NCI-H2196 treated with DMSO at 0.1 percent for 48 hours (cell line): Measurements from ENCODE around the gene KCNH6.

Source experiments
- DNase-seq: peaks from one replicate; lab custom pipeline; 2025; ENCODE audit not compliant: unreplicated experiment; lab: John Stamatoyannopoulos, UW

The KCNH6 gene

DNA sequence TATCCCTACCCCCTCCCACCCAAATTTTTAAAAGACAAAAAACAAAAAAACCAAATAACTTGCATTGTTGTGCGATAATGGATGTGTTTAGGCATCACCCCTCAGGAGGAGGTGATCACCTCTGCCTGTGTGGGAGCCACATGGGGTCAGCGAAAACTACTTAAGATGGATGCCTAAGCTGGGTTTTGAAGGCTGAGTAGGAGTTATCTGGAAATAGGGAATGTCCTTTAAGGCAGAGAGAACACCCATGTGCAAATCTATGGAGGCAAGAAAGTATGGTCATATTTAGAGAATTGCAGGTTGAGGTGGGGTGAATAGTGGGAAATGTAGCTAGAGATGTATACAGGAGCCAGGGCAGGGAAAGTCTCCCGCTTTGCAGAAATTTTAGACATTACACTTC lies 72.0 kb downstream of the KCNH6 start:
- no peak for DNase-seq
